Endothelial cell (in vitro differentiated cells): Measurements from ENCODE around the gene NUDT3. TPM values are rescaled to one million over a fixed set of nuclear protein-coding genes. Genes with fewer than 3 reads are reported as not detected.

Experiments
- DNase-seq: peaks from one replicate; pipeline ENCODE4 v3.0.0; 2021; ENCODE audit warnings: low spot score
- H3K27ac Mint-ChIP-seq: one replicate; pipeline ENCODE4 v1.8.0; 2021; ENCODE audit warnings: mixed read lengths, inconsistent platforms; ENCODE audit not compliant: unreplicated experiment
- H3K27me3 Mint-ChIP-seq: one replicate; pipeline ENCODE4 v1.8.0; 2021; ENCODE audit warnings: mild to moderate bottlenecking, moderate library complexity, mixed read lengths, inconsistent platforms; ENCODE audit not compliant: unreplicated experiment
- H3K36me3 Mint-ChIP-seq: one replicate; pipeline ENCODE4 v1.8.0; 2021; ENCODE audit warnings: mild to moderate bottlenecking, low read depth, mixed read lengths, inconsistent platforms; ENCODE audit not compliant: unreplicated experiment
- H3K4me1 Mint-ChIP-seq: one replicate; pipeline ENCODE4 v1.8.0; 2021; ENCODE audit warnings: mild to moderate bottlenecking, mixed read lengths, inconsistent platforms; ENCODE audit not compliant: unreplicated experiment
- H3K4me3 Mint-ChIP-seq: one replicate; pipeline ENCODE4 v1.8.0; 2021; ENCODE audit warnings: mild to moderate bottlenecking, mixed read lengths, inconsistent platforms; ENCODE audit not compliant: unreplicated experiment
- H3K9me3 Mint-ChIP-seq: one replicate; pipeline ENCODE4 v1.8.0; 2021; ENCODE audit warnings: mixed read lengths, inconsistent platforms; ENCODE audit not compliant: unreplicated experiment
- total RNA-seq: library from RNA; stranded (reverse); fragmentation: NEBNext Ultra II Directional; extraction: Animal tissue kit (Norgen Biotek cat#: 25700); gene quantifications from one replicate; pipeline ENCODE4 v1.2.1, GENCODE V29; 2021; ENCODE audit not compliant: unreplicated experiment
- TF ChIP-seq, protein P1 (sequence below): fragments of 200-600 bp; sonication (generic); IDR thresholded peaks from one replicate; pipeline ENCODE4 v1.5.0; 2021; ENCODE audit warnings: antibody characterized with exemption; ENCODE audit not compliant: unreplicated experiment

NUDT3 gene
- total RNA-seq, 1 donor from 2014 or later = 52.0 TPM

DNA sequence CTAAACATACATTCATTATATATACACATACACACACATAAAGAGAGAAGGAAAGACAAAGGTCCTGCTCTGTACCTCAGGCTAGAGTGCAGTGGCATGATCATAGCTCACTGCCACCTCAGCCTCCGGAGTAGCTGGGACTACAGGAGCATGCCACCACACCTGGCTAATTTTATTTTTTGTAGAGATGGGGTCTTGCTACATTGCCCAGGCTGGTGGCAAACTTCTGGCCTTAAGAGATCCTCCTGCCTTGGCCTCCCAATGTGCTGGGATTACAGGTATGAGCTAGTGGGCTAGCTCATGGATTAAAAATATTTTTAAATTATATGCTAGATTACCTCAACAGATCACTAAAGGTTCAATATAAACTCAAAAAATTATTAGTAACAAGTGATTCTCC, 30.3 kb downstream of the NUDT3 start:
- Mint-ChIP-seq H3K27ac (no peak overlapping the region), H3K27me3 (peaks cover 2% of the 10 kb centered on the region), H3K36me3 (no peaks in the 10 kb centered on the region), H3K9me3 (no peaks in the 10 kb centered on the region), H3K4me1 (peaks cover 15% of the 10 kb centered on the region), H3K4me3 (no peak overlapping the region)
- TF ChIP-seq, protein P1, sequence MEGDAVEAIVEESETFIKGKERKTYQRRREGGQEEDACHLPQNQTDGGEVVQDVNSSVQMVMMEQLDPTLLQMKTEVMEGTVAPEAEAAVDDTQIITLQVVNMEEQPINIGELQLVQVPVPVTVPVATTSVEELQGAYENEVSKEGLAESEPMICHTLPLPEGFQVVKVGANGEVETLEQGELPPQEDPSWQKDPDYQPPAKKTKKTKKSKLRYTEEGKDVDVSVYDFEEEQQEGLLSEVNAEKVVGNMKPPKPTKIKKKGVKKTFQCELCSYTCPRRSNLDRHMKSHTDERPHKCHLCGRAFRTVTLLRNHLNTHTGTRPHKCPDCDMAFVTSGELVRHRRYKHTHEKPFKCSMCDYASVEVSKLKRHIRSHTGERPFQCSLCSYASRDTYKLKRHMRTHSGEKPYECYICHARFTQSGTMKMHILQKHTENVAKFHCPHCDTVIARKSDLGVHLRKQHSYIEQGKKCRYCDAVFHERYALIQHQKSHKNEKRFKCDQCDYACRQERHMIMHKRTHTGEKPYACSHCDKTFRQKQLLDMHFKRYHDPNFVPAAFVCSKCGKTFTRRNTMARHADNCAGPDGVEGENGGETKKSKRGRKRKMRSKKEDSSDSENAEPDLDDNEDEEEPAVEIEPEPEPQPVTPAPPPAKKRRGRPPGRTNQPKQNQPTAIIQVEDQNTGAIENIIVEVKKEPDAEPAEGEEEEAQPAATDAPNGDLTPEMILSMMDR = no peak
- no peak for DNase-seq

DNA sequence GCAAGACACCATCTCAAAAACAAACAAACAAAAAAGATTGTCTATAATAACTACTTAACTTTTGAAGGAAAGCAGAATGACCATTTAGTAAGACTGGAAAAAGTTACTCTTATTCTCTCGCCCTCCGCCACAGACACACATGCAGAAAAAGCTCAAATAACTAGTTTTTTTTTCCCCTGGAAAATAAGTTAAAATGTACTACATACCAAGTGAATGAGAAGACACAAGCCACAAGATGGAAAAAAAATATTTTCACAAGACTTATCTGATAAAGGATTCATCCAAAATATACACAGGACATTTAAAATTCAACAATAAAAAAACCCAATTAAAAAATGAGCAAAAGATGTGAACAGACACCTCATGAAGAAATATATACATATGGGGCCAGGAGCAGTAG, 31.9 kb downstream of the NUDT3 start:
- Mint-ChIP-seq H3K4me1 (peaks cover 21% of the 10 kb centered on the region), H3K27me3 (peaks cover 2% of the 10 kb centered on the region), H3K27ac (peak overlapping the region; percentile 2), H3K36me3 (no peaks in the 10 kb centered on the region), H3K9me3 (no peaks in the 10 kb centered on the region), H3K4me3 (no peak overlapping the region)
- no peak for DNase-seq
- TF ChIP-seq, protein P1 = no peak

DNA sequence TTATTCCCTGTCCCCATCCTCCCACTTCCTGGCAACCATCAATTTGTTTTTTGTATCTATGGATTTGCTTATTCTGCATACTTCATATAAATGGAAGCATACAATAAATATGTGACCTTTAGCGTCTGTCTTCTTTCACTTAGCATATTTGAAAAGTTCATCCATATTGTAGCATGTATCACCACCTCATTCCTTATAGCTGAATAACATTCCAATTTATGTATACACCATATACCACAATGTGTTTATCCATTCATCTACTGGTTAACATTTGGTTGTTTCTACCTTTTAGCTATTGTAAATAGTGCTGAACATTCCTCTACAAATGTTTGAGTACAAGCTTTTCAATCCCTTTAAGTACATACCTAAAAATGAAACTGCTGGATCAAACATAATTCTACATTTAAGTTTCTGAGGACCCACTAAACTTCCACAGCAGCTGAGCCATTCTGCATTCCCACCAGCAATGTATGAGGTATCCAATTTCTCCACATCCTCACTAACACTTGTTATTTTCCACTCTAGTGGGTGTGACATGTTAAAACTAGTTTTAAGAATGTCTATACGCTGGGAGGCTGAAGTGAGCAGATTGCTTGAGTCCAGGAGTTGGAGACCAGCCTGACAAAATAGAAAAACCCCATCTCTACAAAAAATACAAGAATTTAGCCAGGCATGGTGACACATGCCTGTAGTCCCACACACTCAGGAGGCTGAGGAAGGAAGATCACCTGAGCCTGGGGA, 32.9 kb downstream of the NUDT3 start:
- H3K27me3 Mint-ChIP-seq = peaks cover 2% of the 10 kb centered on the region
- peaks cover 21% of the 10 kb centered on the region for H3K4me1 Mint-ChIP-seq
- DNase-seq = no peak
- no peaks in the 10 kb centered on the region for H3K9me3 Mint-ChIP-seq
- no peaks in the 10 kb centered on the region for H3K36me3 Mint-ChIP-seq
- no peak overlapping the region for H3K4me3 Mint-ChIP-seq
- TF ChIP-seq, protein P1 = no peak
- H3K27ac Mint-ChIP-seq = peak overlapping the region; percentile 10

DNA sequence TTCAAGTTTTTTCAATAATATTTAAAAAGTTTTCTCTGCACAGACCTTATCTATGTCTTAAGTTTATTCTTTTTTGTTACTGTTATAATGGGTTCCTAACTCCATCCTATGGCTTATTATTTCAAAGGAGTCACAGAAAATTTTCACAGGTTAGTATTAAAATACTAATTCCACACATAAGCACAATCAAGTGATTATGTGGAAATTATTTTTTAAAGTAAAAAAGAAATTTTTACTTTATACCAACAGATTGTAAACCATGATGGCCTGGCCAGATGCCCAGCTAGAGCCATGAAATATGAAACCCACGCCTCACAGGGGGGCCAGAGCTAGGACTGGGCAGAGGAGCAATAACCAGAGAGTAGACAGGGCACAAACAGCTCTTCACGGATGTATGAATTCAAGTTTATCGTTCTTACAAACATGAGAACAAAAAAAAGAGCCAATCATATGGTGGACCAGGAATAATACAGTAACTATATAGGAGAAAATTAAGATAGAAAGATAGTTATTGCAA, 34.0 kb downstream of the NUDT3 start:
- Mint-ChIP-seq H3K4me1 (peaks cover 20% of the 10 kb centered on the region), H3K9me3 (no peaks in the 10 kb centered on the region)
- DNase-seq = no peak

DNA sequence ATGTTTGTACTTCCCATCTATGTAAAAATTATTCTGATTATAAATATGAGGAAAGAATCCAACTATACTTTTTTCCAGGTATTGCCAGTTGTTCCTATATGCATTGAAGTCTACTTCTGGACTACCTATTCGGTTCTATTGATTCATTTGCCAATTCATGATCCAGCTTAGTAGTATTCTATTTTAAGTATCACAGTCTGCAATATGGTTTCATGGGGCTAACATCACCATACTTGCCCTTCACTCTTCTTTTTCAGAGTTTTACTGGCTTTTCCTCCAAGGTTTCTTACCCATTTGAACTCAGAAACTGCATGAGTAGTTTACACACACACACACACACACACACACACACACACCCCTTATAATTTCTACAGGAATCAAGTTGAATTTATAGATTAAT, 34.5 kb downstream of the NUDT3 start:
- Mint-ChIP-seq H3K27ac (no peak overlapping the region), H3K4me3 (no peak overlapping the region), H3K27me3 (no peaks in the 10 kb centered on the region), H3K36me3 (no peaks in the 10 kb centered on the region), H3K4me1 (peaks cover 19% of the 10 kb centered on the region), H3K9me3 (no peaks in the 10 kb centered on the region)
- no peak for DNase-seq
- TF ChIP-seq, protein P1 = no peak

More for the DNA sequence above, 34.0 kb downstream of the NUDT3 start:
- TF ChIP-seq, protein P1 = no peak
- Mint-ChIP-seq H3K36me3 (no peaks in the 10 kb centered on the region), H3K27me3 (no peaks in the 10 kb centered on the region), H3K4me3 (no peak overlapping the region), H3K27ac (no peak overlapping the region)
